GM18858 (cell line): ENCODE data around the gene ARHGEF7.
"Not testable (repeated sequence)": the region's sequence is repeated elsewhere in the genome, so short reads cannot be mapped to it uniquely, and the experiment has no call there.

Source experiments
- ATAC-seq: cut with Tn5 transposase; IDR thresholded peaks from one replicate; pipeline ENCODE4 v1.9.1; 2021; ENCODE audit not compliant: unreplicated experiment

The ARHGEF7 gene

DNA sequence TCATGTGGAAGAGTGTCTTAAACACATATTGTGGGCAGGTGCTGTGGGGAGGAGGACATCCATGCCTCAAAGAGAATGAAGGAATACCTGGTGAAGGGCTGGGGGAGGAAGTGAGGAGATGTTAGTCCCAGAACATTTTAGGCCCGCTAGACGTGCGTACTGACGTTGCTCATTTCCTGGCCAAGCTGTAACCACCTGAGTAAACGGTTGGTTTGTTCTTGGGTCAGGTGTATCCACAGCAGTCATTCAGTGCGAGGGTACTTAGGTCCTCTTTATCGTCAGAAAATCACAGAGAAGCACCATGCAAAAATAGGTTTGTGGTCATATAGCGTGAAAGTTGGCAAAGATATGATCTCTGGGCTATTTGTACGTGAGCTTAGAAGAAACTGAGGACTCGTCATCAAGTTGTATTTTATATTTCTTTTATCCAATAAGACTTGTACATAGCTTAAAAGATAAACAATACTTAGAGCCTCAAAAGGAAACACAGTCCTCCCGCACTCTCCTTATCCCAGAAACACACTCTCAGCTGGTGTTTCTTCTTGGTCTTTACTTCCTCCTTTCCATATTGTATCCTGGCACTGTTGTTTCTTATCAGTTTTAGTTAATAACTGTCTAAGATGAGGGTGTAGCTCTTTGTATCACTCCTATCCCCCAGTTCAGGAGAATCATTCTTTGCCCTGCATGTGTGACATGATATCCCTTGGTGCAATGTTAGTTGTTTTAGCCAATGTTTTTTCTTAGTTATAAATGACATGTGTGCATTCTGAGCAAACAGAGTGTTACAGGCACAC, 52.0 kb downstream of the ARHGEF7 start:
- peak; percentile 37 for ATAC-seq

- ATAC-seq: no peak
Measured at GRCh38 chr13:111168107-111168506, 53.0 kb downstream of the ARHGEF7 start.

GRCh38 chr13:111171112-111171511, 56.0 kb downstream of the ARHGEF7 start:
- no peak for ATAC-seq

DNA sequence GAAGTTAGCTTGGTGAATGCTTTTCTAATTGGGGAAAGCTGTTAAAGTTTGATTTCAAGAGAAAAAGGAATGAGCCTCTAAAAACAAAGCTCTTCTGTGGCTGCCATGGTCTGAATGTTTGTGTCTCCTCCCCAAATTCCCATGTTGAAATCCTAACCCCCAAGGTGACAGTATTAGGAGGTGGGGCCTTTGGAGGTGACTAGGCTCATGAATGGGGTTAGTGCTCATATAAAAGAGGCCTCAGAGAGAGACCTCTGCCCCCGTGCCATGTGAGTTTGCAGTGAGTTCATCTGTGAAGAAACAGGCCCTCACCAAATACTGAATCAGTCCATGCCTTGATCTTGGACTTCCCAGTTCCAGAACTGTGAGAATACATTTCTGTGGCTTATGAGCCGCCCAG, 56.5 kb downstream of the ARHGEF7 start:
- ATAC-seq: no peak

DNA sequence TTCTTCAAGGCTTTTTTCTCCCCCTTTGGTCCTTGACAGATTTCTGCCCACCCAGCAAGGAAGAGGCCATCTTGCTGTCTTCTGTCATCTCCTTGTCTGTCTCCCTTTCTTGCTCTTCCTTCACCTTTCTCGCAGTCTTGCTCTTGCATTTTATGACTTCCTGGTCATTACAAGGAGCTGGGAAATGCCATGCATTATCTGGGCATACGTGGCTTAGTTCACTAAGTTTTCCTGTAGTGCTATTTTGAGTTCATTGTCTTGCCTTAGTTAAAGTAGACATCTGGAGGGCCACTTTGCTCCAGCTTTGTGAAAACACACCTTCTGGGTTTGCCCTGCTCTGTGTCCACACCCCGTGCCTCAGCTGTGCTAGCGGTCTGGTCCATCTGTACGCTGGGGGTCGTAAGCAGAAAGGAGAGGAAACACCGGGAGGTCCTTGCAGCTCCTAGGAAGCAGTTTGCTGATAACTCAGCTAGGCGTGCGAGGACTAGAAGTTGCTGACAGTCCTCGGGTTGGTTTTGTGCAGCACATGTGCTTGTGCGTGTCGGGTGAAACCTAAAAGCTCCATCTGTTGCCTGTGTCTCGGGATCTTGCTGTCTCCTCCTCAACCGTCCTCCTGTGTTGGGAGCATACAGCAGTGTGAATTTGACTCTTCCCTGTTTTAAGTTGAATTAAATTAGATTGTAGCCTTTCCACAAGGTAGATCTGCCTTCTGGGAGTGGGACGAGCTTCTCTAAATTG, 59.4 kb downstream of the ARHGEF7 start:
- ATAC-seq: no peak

- ATAC-seq: no peak
Measured at GRCh38 chr13:111175372-111175771, 60.3 kb downstream of the ARHGEF7 start.

DNA sequence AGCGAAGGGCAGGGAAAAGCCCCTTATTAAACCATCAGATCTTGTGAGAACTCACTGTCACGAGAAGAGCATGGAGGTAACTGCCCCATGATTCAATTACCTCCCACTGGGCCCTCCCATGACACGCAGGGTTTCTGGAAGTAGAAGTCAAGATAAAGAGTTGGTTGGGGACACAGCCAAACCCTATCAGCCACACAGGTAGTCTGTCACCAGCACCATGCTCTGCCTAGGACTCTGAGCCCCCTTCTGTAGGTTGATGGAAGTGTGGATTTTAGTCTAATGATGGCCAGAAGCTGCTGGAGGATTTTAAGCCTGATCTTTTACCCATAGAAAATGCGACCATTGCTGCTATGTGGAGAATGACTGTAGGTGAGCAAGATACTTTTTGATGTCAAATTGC, 60.8 kb downstream of the ARHGEF7 start:
- no peak for ATAC-seq

DNA sequence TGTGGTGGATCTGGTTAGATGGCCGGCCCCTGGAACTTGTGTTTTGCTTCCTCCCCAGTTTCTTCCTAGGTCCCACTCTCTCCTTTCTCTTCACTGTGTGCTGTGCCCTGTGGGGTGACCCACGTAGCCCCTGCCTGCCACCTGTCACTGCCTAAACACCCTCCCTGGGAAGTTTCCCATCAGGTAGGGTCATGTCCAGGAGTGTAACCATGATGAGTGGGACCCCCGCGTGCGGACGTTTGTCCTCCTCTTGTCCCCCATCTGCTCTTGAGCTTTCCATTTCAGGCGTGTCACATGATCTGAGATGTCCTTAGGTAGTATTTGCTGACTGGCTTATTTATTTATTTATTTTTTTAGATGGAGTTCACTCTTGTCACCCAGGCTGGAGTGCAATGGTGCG, 61.3 kb downstream of the ARHGEF7 start:
- ATAC-seq: no peak

DNA sequence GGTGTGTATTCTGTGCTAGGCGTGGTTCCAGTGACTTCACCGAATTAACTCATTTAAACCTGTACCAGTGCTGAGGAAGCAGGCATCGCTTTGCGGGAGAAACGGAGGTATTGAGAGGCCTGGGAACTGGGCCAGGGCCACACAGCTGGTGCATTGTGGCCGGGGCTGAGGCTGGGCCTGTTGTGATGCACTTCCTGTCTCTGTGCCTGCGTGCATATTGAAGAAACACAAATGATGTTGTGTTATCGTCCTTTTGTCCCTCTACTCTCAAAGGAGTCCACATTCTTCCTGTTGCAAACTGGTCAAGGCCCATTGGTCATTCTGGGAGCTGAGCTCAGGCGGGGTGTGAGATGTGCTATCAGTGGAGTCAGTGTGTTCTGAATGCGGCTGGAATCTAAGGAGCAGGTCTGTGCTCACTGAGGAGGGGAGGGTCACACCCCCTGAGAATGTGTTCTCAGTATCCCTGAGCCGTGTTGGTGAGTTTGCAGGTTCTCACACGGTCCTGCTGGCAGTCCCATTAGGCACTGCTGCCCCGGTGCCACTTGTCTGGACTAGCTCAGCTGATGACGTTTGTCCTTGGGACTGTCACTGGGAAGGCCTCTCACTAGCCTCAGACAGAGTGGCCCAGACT, 62.1 kb downstream of the ARHGEF7 start:
- ATAC-seq: peak; percentile 58

GRCh38 chr13:111177921-111178320, 62.8 kb downstream of the ARHGEF7 start:
- no peak for ATAC-seq

GRCh38 chr13:111178402-111178801, 63.3 kb downstream of the ARHGEF7 start:
- ATAC-seq: no peak

GRCh38 chr13:111179908-111180760, 65.0 kb downstream of the ARHGEF7 start:
- no peak for ATAC-seq

- ATAC-seq: no peak
Measured at GRCh38 chr13:111181977-111182376, 66.9 kb downstream of the ARHGEF7 start.

DNA sequence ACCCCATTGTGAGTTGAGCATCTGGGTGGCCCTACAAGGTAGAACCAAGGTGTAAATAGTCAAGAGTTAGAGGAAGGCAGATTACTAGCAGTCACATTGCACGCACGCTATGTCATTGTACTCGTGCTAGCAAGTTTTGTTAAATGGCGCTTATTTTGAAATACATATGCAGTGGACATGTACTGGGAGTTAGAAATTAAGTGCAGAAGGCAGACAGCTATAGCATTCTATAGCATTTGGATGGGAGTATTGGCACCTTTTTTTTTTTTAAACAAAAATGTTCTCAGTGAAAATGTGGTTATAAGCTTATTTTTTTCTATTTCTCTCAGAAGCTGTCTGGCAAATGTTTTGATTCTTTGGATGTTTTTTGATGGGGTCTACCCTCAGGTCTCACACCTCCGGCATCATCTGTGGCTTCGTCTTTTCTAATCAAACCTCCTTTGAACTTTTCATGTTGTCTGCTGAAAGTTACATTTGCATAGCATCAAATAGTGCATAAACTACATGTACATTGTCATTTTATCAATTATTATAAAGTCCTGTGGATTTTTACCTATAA, 68.1 kb downstream of the ARHGEF7 start:
- ATAC-seq: no peak

DNA sequence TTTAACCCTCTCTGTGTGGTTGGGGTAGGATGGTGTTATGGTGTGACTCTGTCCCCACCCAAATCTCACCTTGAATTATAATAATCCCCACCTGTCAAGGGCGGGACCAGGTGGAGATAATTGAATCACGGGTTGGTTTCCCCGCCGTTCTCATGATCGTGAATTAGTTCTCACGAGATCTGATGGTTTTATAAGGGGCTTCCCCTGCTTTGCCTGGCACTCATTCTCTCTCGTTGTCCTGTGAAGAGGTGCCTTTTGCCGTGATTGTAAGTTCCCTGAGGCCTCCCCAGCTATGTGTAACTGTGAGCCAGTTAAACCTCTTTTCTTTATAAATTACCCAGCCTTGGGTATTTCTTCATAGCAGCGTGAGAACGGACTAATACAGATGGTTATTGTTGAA, 68.8 kb downstream of the ARHGEF7 start:
- no peak for ATAC-seq

DNA sequence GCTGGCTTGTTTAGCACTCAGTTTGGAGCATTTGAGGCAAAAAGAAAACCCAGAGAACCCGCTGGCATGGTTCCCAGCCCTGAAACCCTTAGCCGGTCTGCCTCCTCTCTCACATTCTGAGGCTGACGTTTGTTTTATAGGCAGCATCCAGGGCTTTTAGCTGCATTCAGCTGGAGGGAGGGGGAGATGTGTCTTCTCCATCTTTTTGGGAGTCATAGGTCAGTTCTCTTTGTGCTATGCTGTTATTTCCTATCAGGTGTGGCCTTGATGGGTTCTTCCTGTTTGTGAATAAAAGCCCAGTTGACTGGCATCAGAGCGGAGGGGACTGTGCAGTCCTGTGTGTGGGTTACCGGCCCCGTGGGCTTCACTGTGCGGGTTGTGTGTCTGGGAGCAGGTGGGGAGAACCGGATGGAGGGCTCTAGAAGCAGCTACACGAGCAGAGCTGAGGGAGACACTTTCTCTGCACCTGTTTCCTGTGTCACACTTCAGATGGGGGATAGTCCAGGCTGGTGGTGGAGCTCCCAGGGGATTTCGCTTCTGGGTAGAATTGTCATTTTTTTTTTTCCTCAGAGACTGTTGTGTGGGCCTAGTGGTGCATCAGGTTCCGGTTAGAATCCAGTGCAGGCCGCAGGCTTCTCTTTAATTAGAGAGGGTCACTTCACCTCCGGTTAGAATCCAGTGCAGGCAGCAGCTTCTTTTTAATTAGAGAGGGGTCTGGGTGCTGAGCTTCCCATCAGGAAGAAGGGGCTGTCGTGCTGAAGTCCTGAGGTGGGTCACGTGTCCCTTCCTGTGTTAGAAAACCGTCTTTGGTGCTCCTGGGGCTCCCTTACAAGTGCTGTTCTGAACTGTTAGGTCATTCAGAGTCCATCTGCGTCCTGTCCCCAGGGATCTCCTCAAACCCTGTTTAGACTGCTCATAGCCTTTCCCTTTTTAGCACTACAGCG, 69.6 kb downstream of the ARHGEF7 start:
- peak; percentile 78 for ATAC-seq

GRCh38 chr13:111186305-111186935, 71.3 kb downstream of the ARHGEF7 start:
- no peak for ATAC-seq

DNA sequence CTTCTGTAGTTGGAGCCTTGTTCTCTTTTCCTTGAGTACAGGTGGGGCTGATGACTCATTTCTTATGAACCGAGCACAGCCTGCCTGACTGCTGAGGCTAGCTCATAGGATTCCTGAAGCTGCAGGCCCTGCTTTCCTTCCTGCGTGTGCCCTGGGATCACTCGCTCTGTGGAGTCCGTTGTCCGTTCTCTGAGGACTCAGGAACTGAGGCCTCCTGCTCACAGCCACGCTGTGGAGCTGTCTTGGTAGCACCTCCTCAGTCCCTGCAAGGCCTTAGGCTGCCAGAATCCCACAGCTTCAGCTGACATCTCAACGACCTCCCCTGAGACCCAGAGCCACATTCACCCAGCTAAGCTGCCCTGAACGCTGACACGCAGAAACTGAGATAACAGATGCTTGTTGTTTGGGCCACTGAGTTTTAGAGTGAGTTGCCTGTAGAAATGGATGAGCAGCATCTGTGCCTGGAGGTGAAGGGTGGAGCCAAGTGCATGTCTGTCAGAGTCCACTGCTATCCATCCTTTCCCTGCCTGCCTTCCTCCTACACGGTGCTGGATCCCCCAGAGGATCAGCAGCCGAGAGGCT, 72.9 kb downstream of the ARHGEF7 start:
- no peak for ATAC-seq

GRCh38 chr13:111189064-111189505, 74.0 kb downstream of the ARHGEF7 start:
- not testable (repeated sequence) for ATAC-seq
